ENCODE data around the gene C5orf58.

DNA sequence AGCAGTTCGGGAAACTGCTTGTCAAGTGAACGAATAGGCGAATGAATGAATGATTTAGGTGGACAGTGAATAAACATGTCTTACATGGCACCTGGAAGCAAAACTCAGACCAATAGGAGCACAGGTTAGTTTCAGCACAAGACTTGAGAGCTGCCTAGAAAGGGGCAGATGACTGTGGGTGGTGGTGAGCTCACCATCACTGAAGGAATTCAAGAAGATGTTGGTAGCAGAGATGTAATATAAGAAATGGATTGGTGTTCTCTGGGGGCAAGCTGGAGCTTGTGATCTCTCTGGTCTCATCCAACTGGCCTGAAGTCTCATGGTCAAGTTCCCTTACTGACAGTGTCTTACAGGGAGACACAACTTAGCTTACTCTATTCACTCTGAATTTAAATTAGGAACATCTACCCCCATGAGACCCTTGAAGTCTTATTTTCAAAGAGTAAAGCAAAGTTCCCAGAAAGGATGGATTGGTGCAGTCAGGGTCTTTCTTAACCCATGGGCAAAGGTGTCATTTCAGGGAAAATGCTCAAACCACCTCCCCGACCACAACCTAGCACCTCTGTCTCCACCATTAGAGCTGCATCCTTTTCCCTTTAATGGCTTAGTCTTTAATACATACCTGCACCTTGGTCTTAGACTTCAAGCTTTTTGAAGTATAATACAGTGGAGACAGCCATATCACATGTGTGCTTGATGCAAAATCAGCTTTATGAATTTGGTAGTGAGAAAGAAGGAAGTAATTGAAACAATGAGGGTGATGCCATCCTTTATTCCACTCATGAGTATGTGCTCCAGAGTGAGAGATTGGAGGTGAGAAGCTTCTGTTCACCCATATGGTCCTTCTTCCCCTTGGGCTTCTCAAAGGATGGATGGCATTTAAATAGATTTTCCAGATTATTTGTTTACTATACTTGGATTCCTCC lies 59.7 kb downstream of the C5orf58 start:
- TF ChIP-seq, protein P1, sequence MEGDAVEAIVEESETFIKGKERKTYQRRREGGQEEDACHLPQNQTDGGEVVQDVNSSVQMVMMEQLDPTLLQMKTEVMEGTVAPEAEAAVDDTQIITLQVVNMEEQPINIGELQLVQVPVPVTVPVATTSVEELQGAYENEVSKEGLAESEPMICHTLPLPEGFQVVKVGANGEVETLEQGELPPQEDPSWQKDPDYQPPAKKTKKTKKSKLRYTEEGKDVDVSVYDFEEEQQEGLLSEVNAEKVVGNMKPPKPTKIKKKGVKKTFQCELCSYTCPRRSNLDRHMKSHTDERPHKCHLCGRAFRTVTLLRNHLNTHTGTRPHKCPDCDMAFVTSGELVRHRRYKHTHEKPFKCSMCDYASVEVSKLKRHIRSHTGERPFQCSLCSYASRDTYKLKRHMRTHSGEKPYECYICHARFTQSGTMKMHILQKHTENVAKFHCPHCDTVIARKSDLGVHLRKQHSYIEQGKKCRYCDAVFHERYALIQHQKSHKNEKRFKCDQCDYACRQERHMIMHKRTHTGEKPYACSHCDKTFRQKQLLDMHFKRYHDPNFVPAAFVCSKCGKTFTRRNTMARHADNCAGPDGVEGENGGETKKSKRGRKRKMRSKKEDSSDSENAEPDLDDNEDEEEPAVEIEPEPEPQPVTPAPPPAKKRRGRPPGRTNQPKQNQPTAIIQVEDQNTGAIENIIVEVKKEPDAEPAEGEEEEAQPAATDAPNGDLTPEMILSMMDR (IDR thresholded peaks at IDR 0.05): no peak
- no peak for TF ChIP-seq POLR2A (IDR thresholded peaks at IDR 0.05)

All from uterus (tissue), 2 donors.